ENCODE data around the gene MRPS5. TPM values are rescaled to one million over a fixed set of nuclear protein-coding genes. Genes with fewer than 3 reads are reported as not detected.

MRPS5 gene
- total RNA-seq, 2 donors from 2014 or later, result 57.9 to 59.0 TPM

- Mint-ChIP-seq H3K4me1 (no peaks in the 10 kb centered on the region), H3K4me3 (no peak overlapping the region), H3K36me3 (ENCODE audit: low read depth) (no peaks in the 10 kb centered on the region), H3K9me3 (peaks cover 23% of the 10 kb centered on the region), H3K27ac (no peak overlapping the region), H3K27me3 (ENCODE audit: insufficient read depth) (peaks cover 27% of the 10 kb centered on the region)
- Histone ChIP-seq H3K36me3 (ENCODE audit: control insufficient read depth, insufficient read depth, low read length) (no peaks in the 10 kb centered on the region), H3K9me3 (ENCODE audit: control insufficient read depth, low read length) (peaks cover 6% of the 10 kb centered on the region), H3K27me3 (ENCODE audit: control insufficient read depth, insufficient read depth, low read length, poor library complexity, severe bottlenecking) (no peaks in the 10 kb centered on the region), H3K4me3 (ENCODE audit: low read length) (no peak overlapping the region), H3K9ac (ENCODE audit: extremely low read depth, low read length, poor library complexity, severe bottlenecking) (no peak overlapping the region), H3K27ac (ENCODE audit: low read depth, low read length) (no peak overlapping the region), H3K4me1 (ENCODE audit: control insufficient read depth, insufficient read depth, low read length) (no peaks in the 10 kb centered on the region)
- 88 to 92% methylated on average over 10 of the region's 10 CpGs for WGBS, 2 experiments (ENCODE audit: insufficient coverage in 1 of 2, insufficient read length in 1 of 2)
- DNase-seq, result no peak
- TF ChIP-seq CTCF (conservative IDR thresholded peaks at IDR 0.05), result no peak
These were observed 80.4 kb downstream of the MRPS5 start for GRCh38 chr2:95041060-95041823.

GRCh38 chr2:95040426-95040825 is 81.2 kb downstream of the MRPS5 start:
- H3K4me3 Mint-ChIP-seq, result no peak overlapping the region

GRCh38 chr2:95039978-95040377 is 81.6 kb downstream of the MRPS5 start:
- no peak for TF ChIP-seq CTCF (conservative IDR thresholded peaks at IDR 0.05)
- 84 to 87% methylated on average over 6 of the region's 6 CpGs for WGBS, 2 experiments (ENCODE audit: insufficient coverage in 1 of 2, insufficient read length in 1 of 2)

More at GRCh38 chr2:95040426-95040825, 81.2 kb downstream of the MRPS5 start:
- Mint-ChIP-seq H3K27me3 (ENCODE audit: insufficient read depth) (peaks cover 30% of the 10 kb centered on the region), H3K9me3 (peaks cover 24% of the 10 kb centered on the region), H3K4me1 (no peaks in the 10 kb centered on the region), H3K36me3 (ENCODE audit: low read depth) (no peaks in the 10 kb centered on the region), H3K27ac (no peak overlapping the region)
- H3K27me3 ChIP-seq (ENCODE audit: control insufficient read depth, insufficient read depth, low read length, poor library complexity, severe bottlenecking), result no peaks in the 10 kb centered on the region
- WGBS, 2 experiments (ENCODE audit: insufficient coverage in 1 of 2, insufficient read length in 1 of 2), result 69 to 73% methylated on average over 4 to 6 of the region's 6 CpGs
- no peak overlapping the region for H3K9ac ChIP-seq (ENCODE audit: extremely low read depth, low read length, poor library complexity, severe bottlenecking)
- no peak overlapping the region for H3K27ac ChIP-seq (ENCODE audit: low read depth, low read length)
- H3K36me3 ChIP-seq (ENCODE audit: control insufficient read depth, insufficient read depth, low read length), result no peaks in the 10 kb centered on the region
- H3K9me3 ChIP-seq (ENCODE audit: control insufficient read depth, low read length), result peaks cover 6% of the 10 kb centered on the region
- H3K4me3 ChIP-seq (ENCODE audit: low read length), result no peak overlapping the region
- H3K4me1 ChIP-seq (ENCODE audit: control insufficient read depth, insufficient read depth, low read length), result no peaks in the 10 kb centered on the region
- peak; percentile 34 for TF ChIP-seq CTCF (conservative IDR thresholded peaks at IDR 0.05)
- DNase-seq, result no peak

More at GRCh38 chr2:95039978-95040377, 81.6 kb downstream of the MRPS5 start:
- no peak overlapping the region for H3K4me3 ChIP-seq (ENCODE audit: low read length)
- H3K9ac ChIP-seq (ENCODE audit: extremely low read depth, low read length, poor library complexity, severe bottlenecking), result no peak overlapping the region
- H3K4me1 ChIP-seq (ENCODE audit: control insufficient read depth, insufficient read depth, low read length), result no peaks in the 10 kb centered on the region
- H3K9me3 Mint-ChIP-seq, result peaks cover 24% of the 10 kb centered on the region
- no peaks in the 10 kb centered on the region for H3K4me1 Mint-ChIP-seq
- no peak overlapping the region for H3K27ac ChIP-seq (ENCODE audit: low read depth, low read length)
- H3K27me3 ChIP-seq (ENCODE audit: control insufficient read depth, insufficient read depth, low read length, poor library complexity, severe bottlenecking), result no peaks in the 10 kb centered on the region
- H3K36me3 Mint-ChIP-seq (ENCODE audit: low read depth), result no peaks in the 10 kb centered on the region
- H3K9me3 ChIP-seq (ENCODE audit: control insufficient read depth, low read length), result peaks cover 6% of the 10 kb centered on the region
- no peaks in the 10 kb centered on the region for H3K36me3 ChIP-seq (ENCODE audit: control insufficient read depth, insufficient read depth, low read length)
- no peak overlapping the region for H3K27ac Mint-ChIP-seq
- no peak overlapping the region for H3K4me3 Mint-ChIP-seq
- no peak for DNase-seq
- H3K27me3 Mint-ChIP-seq (ENCODE audit: insufficient read depth), result peaks cover 30% of the 10 kb centered on the region

Data from endodermal cell (in vitro differentiated cells).